ENCODE results near the gene CNTNAP5. TPM values are rescaled to one million over a fixed set of nuclear protein-coding genes. Genes with fewer than 3 reads are reported as not detected.

The CNTNAP5 gene
- total RNA-seq, 2 donors from 2014 or later: 0.11 TPM; not detected in 1

DNA sequence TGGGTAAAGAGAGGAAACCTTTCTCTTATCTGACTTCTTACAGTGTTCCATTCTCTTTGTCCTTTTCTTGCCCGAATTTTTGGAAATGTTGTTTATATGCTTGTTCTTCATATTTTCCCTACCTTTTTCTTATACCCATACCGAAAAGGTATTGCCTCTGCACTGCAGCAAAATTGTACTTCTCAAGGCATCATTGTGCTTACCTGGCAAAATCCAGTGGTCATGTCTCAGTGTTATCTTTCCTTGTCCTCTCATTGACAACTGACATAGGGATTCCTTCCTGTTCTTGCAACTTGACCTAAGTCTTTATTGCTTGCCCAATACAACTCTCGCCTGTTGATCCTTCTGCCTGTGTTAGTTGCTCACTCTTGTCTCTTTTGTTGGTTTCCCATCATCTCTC, 842.2 kb downstream of the CNTNAP5 start:
- WGBS: 93% methylated on average over 3 of the region's 3 CpGs
- H3K9me3 ChIP-seq: no peaks in the 10 kb centered on the region
- intact Hi-C loops (cut with DNase I): no loop called here
- H3K4me3 ChIP-seq: no peak overlapping the region
- no peaks in the 10 kb centered on the region for H3K36me3 ChIP-seq
- no peaks in the 10 kb centered on the region for H3K27me3 ChIP-seq (replicated peaks; ENCODE audit: insufficient read depth)
- H3K4me1 ChIP-seq (replicated peaks): no peaks in the 10 kb centered on the region
- H3K27ac ChIP-seq: no peak overlapping the region
- DNase-seq (ENCODE audit: low spot score): no peak
- TF ChIP-seq, protein P1, sequence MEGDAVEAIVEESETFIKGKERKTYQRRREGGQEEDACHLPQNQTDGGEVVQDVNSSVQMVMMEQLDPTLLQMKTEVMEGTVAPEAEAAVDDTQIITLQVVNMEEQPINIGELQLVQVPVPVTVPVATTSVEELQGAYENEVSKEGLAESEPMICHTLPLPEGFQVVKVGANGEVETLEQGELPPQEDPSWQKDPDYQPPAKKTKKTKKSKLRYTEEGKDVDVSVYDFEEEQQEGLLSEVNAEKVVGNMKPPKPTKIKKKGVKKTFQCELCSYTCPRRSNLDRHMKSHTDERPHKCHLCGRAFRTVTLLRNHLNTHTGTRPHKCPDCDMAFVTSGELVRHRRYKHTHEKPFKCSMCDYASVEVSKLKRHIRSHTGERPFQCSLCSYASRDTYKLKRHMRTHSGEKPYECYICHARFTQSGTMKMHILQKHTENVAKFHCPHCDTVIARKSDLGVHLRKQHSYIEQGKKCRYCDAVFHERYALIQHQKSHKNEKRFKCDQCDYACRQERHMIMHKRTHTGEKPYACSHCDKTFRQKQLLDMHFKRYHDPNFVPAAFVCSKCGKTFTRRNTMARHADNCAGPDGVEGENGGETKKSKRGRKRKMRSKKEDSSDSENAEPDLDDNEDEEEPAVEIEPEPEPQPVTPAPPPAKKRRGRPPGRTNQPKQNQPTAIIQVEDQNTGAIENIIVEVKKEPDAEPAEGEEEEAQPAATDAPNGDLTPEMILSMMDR (IDR thresholded peaks at IDR 0.05): no peak
- TF ChIP-seq POLR2AphosphoS5 (IDR thresholded peaks at IDR 0.05) (no peak), POLR2A (IDR thresholded peaks at IDR 0.05) (no peak)

DNA sequence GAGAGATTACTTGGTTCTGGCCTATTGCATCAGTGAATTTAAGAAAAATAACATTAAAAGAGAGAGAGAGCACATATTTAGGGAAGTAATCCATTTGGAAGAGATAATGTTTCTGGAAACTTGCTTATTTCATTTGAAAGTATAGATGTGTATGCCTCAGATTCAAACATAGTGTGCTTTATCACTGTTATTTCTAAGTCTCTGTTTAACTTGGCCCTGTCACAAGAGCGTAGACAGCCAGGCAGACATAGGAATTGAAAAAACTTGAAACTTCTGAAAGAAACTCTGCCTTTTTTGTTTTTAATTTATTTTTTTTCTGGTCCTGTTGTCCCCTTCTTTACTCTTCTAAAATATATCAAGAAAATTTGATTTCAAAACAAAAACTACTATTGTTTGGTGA, 849.1 kb downstream of the CNTNAP5 start:
- Histone ChIP-seq H3K4me3 (no peak overlapping the region), H3K36me3 (no peaks in the 10 kb centered on the region), H3K27me3 (replicated peaks; ENCODE audit: insufficient read depth) (no peaks in the 10 kb centered on the region), H3K9me3 (no peaks in the 10 kb centered on the region), H3K27ac (no peak overlapping the region), H3K4me1 (replicated peaks) (no peaks in the 10 kb centered on the region)
- no peak for DNase-seq (ENCODE audit: low spot score)
- intact Hi-C loops (cut with DNase I): no loop called here
- TF ChIP-seq, protein P1 (IDR thresholded peaks at IDR 0.05): no peak
- WGBS: 45% methylated on average over 1 of the region's 1 CpG

DNA sequence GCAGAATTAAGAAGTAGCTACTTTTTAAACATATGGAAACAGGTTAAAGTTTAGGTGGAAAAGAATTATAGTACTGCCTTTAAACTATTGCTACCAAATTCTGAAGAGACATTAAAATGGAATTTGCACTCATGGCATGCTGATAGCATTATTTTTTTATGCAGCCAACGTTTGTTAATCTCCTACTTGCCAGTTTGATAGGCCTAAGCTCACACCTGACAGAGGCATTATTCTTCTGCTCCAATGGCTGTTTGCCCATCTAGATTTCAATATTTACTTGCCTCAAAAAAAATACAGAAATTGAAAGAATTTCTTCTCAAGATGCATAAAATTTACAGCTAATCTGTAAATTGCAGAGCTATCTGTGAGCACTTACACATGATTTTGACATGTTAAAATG, 849.6 kb downstream of the CNTNAP5 start:
- Histone ChIP-seq H3K27me3 (replicated peaks; ENCODE audit: insufficient read depth) (no peaks in the 10 kb centered on the region), H3K4me3 (no peak overlapping the region), H3K9me3 (no peaks in the 10 kb centered on the region), H3K27ac (no peak overlapping the region), H3K4me1 (replicated peaks) (no peaks in the 10 kb centered on the region), H3K36me3 (no peaks in the 10 kb centered on the region)
- DNase-seq (ENCODE audit: low spot score): no peak
- intact Hi-C loops (cut with DNase I): no loop called here
- TF ChIP-seq, protein P1 (IDR thresholded peaks at IDR 0.05): no peak
- TF ChIP-seq POLR2A (IDR thresholded peaks at IDR 0.05): no peak
- TF ChIP-seq POLR2AphosphoS5 (IDR thresholded peaks at IDR 0.05): no peak
- 4% methylated on average over 1 of the region's 1 CpG for WGBS

DNA sequence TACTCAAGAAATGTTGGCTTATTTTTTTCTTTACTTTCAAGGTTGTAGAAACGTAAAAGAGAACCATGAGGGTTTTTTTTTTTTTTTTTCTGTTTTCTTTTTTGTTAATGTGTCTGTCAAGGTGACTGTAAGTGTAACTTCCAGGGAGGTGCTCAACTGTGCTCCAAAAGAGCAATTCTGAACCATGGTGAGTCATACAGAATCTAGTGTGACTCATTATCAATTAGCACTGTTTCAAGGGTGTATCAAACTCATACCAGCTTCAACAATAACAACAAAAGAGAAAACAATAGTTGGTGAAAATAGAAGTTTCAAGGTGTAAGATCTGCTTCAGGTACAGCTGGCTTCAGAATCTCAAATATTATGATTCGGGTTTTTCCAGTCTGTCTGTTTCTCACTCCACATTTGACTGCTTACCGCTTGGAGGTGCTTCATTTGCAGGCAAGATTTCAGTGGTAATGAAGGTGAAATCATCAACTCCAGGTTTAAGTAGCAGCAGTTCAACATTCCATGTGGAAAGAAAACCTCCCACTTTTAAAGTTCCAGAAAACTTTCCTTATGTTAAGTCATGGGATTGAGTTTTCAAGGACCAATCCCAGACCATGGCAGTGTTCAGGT, 850.6 kb downstream of the CNTNAP5 start:
- no peaks in the 10 kb centered on the region for H3K27me3 ChIP-seq (replicated peaks; ENCODE audit: insufficient read depth)
- H3K36me3 ChIP-seq: no peaks in the 10 kb centered on the region
- H3K4me3 ChIP-seq: no peak overlapping the region
- TF ChIP-seq POLR2AphosphoS5 (IDR thresholded peaks at IDR 0.05) (no peak), POLR2A (IDR thresholded peaks at IDR 0.05) (no peak)
- TF ChIP-seq, protein P1 (IDR thresholded peaks at IDR 0.05): no peak
- H3K9me3 ChIP-seq: no peaks in the 10 kb centered on the region
- H3K27ac ChIP-seq: no peak overlapping the region
- intact Hi-C loops (cut with DNase I): no loop called here
- 75% methylated on average over 3 of the region's 3 CpGs for whole genome bisulfite sequencing
- DNase-seq (ENCODE audit: low spot score): no peak
- no peaks in the 10 kb centered on the region for H3K4me1 ChIP-seq (replicated peaks)

DNA sequence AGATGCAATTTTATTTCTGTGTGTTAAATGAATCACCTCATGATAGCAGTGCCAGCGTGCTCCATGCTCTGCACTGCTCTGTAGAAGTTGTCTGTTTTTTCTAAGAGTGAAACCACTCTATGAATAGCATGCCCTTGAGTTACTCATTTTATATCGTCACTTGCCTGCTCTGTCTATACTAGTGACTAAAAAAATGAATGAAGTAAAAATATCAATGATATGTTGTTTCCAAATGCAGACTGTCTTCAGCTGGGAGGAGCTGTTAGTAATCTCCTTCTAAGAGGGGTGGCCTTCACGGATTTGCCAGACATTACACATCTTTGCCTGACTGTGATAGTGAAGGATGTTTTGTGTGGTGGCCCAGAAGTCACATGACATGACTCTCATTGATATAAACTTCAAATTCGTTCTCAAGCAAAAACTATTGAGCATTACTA, 852.1 kb downstream of the CNTNAP5 start:
- TF ChIP-seq, protein P1 (IDR thresholded peaks at IDR 0.05): no peak
- TF ChIP-seq POLR2AphosphoS5 (IDR thresholded peaks at IDR 0.05) (no peak), POLR2A (IDR thresholded peaks at IDR 0.05) (no peak)
- no peak for DNase-seq (ENCODE audit: low spot score)
- WGBS: 56% methylated on average over 4 of the region's 4 CpGs
- Histone ChIP-seq H3K27ac (no peak overlapping the region), H3K36me3 (no peaks in the 10 kb centered on the region), H3K4me3 (no peak overlapping the region), H3K4me1 (replicated peaks) (no peaks in the 10 kb centered on the region), H3K27me3 (replicated peaks; ENCODE audit: insufficient read depth) (no peaks in the 10 kb centered on the region), H3K9me3 (no peaks in the 10 kb centered on the region)
- intact Hi-C loops (cut with DNase I): no loop called here
